HFFc6 (cell line): ENCODE results near the gene MTMR2. TPM values are rescaled to one million over a fixed set of nuclear protein-coding genes. Genes with fewer than 3 reads are reported as not detected.

Source experiments
- DNase-seq: peaks from one replicate; pipeline ENCODE4 v3.0.0-alpha.2; 2018
- H3K27ac Mint-ChIP-seq: 2 replicates; pipeline ENCODE4 v1.8.0; 2020; ENCODE audit warnings: mild to moderate bottlenecking, mixed read lengths
- H3K27me3 Mint-ChIP-seq: 2 replicates; pipeline ENCODE4 v1.8.0; 2021; ENCODE audit warnings: mild to moderate bottlenecking, moderate library complexity, mixed read lengths; ENCODE audit not compliant: insufficient read depth
- H3K36me3 Mint-ChIP-seq: 2 replicates; pipeline ENCODE4 v1.8.0; 2021; ENCODE audit warnings: low read depth, mixed read lengths
- H3K4me1 Mint-ChIP-seq: 2 replicates; pipeline ENCODE4 v1.8.0; 2020; ENCODE audit warnings: low read depth, mixed read lengths
- H3K4me3 Mint-ChIP-seq: 2 replicates; pipeline ENCODE4 v1.8.0; 2020; ENCODE audit warnings: mild to moderate bottlenecking, moderate library complexity, mixed read lengths
- H3K9me3 Mint-ChIP-seq: 2 replicates; pipeline ENCODE4 v1.8.0; 2020; ENCODE audit warnings: mild to moderate bottlenecking, mixed read lengths
- total RNA-seq, 6 experiments: library from RNA; stranded (reverse); fragmentation: NEBNext Ultra II Directional; extraction: Animal tissue kit (Norgen Biotek cat#: 25700); gene quantifications; 2 replicates in 1 of 6; 3 replicates in 5 of 6; pipeline ENCODE4 v1.2.3, GENCODE V29; 2021
- TF ChIP-seq, protein P1 (sequence below): fragments of 200-600 bp; sonication (generic); IDR thresholded peaks from 2 replicates; pipeline ENCODE4 v1.5.0; 2021; ENCODE audit warnings: antibody characterized with exemption, mild to moderate bottlenecking

Gene MTMR2
- total RNA-seq, 6 experiments from 2014 or later, result 40.0 to 52.1 (median 48.4) TPM

DNA sequence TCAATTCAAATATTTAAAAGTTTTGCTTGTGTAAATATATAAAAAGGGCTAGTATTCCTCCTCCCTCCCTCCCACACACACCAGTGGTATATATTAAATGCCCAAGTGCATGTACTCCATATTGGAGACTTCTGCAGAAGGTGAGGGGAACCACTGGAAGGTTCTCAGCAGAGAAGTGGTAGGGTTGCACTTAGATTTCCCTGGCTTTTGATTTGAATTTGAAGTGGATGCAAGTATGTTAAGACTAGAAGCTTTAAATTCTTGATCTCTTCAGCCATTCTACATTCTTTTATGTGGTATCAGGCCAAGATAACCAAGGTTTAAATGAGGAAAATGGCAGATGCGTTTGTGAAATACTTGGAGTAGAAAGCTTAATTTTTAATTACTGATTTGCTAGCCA lies 90.5 kb downstream of the MTMR2 start:
- TF ChIP-seq, protein P1, sequence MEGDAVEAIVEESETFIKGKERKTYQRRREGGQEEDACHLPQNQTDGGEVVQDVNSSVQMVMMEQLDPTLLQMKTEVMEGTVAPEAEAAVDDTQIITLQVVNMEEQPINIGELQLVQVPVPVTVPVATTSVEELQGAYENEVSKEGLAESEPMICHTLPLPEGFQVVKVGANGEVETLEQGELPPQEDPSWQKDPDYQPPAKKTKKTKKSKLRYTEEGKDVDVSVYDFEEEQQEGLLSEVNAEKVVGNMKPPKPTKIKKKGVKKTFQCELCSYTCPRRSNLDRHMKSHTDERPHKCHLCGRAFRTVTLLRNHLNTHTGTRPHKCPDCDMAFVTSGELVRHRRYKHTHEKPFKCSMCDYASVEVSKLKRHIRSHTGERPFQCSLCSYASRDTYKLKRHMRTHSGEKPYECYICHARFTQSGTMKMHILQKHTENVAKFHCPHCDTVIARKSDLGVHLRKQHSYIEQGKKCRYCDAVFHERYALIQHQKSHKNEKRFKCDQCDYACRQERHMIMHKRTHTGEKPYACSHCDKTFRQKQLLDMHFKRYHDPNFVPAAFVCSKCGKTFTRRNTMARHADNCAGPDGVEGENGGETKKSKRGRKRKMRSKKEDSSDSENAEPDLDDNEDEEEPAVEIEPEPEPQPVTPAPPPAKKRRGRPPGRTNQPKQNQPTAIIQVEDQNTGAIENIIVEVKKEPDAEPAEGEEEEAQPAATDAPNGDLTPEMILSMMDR, result no peak
- H3K9me3 Mint-ChIP-seq, result no peaks in the 10 kb centered on the region
- peaks cover 38% of the 10 kb centered on the region for H3K36me3 Mint-ChIP-seq
- no peak for DNase-seq
- H3K4me3 Mint-ChIP-seq, result no peak overlapping the region
- H3K27me3 Mint-ChIP-seq, result no peaks in the 10 kb centered on the region; the same call in 1 of the 2 replicates
- peaks cover 66% of the 10 kb centered on the region for H3K4me1 Mint-ChIP-seq
- H3K27ac Mint-ChIP-seq, result no peak overlapping the region

DNA sequence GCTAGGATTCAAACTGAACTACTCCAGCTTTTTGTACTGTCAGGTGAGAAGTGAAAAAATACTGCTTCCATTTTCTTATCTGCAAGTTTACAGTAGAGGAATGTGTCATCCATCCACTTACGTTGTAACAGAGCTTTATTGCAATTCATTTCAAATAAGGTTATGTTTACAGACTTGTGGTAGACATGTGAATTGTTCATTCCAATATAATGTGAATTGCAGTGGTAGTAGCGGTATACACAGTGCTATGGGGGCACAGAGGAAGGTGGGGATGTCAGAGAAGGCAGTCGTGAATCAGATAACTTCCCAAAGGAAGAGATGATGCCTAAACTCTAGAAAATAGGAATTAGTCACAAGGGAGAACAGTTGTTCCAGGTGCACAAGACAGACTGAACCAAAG lies 91.1 kb downstream of the MTMR2 start:
- Mint-ChIP-seq H3K27me3 (no peaks in the 10 kb centered on the region; the same call in 1 of the 2 replicates), H3K4me3 (peak overlapping the region; percentile 31; the same call in 1 of the 2 replicates), H3K27ac (peak overlapping the region; percentile 64), H3K9me3 (no peaks in the 10 kb centered on the region), H3K36me3 (peaks cover 44% of the 10 kb centered on the region), H3K4me1 (peaks cover 66% of the 10 kb centered on the region)
- DNase-seq, result peak; percentile 50
- TF ChIP-seq, protein P1, result peak; percentile 49; the same call in 1 of the 2 replicates

DNA sequence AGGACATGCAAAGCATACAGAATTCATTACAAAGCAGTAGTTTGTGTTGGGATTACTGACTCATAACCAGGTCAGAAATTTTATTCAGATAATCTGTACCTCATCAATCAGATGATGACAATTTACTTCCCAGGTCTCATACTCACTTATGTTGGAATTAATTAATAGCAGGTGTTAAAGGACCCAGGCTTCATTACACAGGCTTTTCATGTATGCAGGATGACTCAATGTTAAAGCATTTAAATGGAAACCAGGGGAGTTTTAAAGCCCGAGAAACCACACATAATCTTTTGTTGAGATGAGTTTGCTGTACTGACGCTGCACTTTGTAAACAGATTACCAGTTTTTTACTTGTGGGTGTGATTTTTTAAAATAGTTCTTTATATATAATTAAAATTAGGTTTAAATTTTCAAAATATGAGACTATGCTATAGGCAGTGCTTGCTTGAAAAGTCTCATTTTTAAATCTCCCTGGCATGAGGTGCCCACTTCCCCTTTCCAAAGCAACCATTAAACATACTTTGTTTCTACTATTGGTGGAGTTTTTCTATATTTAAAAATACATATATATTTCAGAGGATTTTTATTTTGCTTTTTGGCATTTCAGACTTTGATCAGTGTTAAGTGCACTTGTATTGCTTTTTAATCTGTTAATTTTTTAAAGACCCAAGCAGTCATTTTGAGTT lies 92.6 kb downstream of the MTMR2 start:
- Mint-ChIP-seq H3K36me3 (peaks cover 42% of the 10 kb centered on the region), H3K4me3 (peak overlapping the region; percentile 49), H3K9me3 (no peaks in the 10 kb centered on the region), H3K27ac (peak overlapping the region; percentile 89), H3K4me1 (peaks cover 63% of the 10 kb centered on the region), H3K27me3 (no peaks in the 10 kb centered on the region; the same call in 1 of the 2 replicates)
- TF ChIP-seq, protein P1, result no peak
- peak; percentile 80 for DNase-seq

DNA sequence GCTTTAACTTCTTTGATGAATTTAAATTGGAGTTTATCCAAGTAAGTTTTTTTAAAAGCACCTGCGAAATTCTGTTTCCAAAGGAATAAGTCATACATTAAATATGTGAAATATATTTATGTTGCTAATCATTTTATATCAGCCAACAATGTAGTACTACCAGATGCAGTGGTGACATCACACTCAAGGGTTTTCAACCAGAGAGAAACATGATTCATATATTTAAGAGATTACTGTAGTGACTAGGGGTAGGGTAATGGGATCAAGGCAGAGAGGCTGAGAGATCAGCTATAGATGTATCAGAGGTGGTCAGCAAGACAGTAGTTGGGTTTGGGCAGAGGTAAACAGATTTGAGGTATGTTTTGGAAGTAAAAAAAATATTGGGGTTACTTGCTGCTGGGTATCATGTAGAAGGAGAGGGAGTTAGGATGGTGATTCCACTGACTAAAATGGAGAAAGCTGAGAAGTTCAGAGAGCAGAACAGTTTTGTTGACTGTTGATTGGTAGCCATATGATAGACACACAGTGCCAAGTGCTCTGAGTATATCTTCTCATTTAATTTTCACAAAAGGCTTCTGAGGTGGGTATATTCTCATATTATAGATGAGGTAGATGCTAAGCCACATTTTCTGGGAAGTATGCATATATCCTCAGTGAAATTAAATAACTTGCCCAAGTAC lies 94.2 kb downstream of the MTMR2 start:
- H3K4me3 Mint-ChIP-seq, result no peak overlapping the region
- no peaks in the 10 kb centered on the region for H3K9me3 Mint-ChIP-seq
- peaks cover 1% of the 10 kb centered on the region for H3K27me3 Mint-ChIP-seq
- H3K27ac Mint-ChIP-seq, result peak overlapping the region; percentile 50
- peaks cover 51% of the 10 kb centered on the region for H3K4me1 Mint-ChIP-seq
- TF ChIP-seq, protein P1, result no peak
- H3K36me3 Mint-ChIP-seq, result peaks cover 47% of the 10 kb centered on the region
- DNase-seq, result peak; percentile 19

DNA sequence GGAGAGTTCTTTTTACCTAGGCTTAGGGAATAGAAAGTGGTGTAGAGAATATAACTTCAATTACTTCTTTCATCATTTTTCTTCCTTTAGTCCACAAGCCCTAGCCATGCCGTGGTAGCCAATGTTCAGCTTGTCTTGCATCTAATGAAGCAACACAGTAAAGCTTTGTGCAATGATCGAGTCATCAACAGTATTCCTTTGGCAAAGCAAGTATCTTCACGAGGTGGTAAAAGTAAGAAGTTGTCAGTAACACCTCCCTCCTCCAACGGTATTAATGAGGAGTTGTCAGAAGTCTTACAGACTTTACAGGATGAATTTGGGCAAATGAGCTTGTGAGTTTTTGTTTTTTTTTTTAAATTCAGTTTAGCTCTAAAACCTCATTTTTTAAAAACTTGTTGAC lies 96.2 kb downstream of the MTMR2 start:
- TF ChIP-seq, protein P1, result no peak
- H3K27ac Mint-ChIP-seq, result no peak overlapping the region
- peaks cover 1% of the 10 kb centered on the region for H3K27me3 Mint-ChIP-seq
- DNase-seq, result no peak
- H3K9me3 Mint-ChIP-seq, result no peaks in the 10 kb centered on the region
- H3K4me1 Mint-ChIP-seq, result peaks cover 39% of the 10 kb centered on the region
- H3K4me3 Mint-ChIP-seq, result no peak overlapping the region
- H3K36me3 Mint-ChIP-seq, result peaks cover 49% of the 10 kb centered on the region
